HEK293 (cell line): ENCODE data around the gene TMEM150A.

Source experiments
- CTCF ChIA-PET: fragments of 350-600 bp; formaldehyde crosslinking; extraction: SDS; loops from one replicate; lab custom pipeline; 2021; ENCODE audit warnings: antibody characterized with exemption; lab: Yijun Ruan, JAX
- POLR2A ChIA-PET: fragments of 300-600 bp; formaldehyde crosslinking; extraction: SDS; loops from one replicate; lab custom pipeline; 2020; ENCODE audit warnings: antibody characterized with exemption, inconsistent platforms; lab: Yijun Ruan, JAX
- H3K27ac ChIP-seq: fragments of 200-500 bp; sonication (Bioruptor generic); 2 replicates; pipeline ENCODE4 v1.5.1; 2014; ENCODE audit warnings: low read depth, low read length, control low read depth, inconsistent platforms; ENCODE audit errors: extremely low read depth
- H3K36me3 ChIP-seq, 2 experiments: fragments of 200-500 bp in 1 of 2; sonication (Bioruptor generic) in 1 of 2; 1 replicate in 1 of 2; 2 replicates in 1 of 2; pipeline ENCODE4 v1.5.1; 2014 to 2017; ENCODE audit warnings: inconsistent platforms in 2 of 2, low read length in 2 of 2; ENCODE audit not compliant: control insufficient read depth in 2 of 2, insufficient read depth in 1 of 2
- H3K4me1 ChIP-seq: fragments of 200-500 bp; sonication (Bioruptor generic); 2 replicates; pipeline ENCODE4 v1.5.1; 2014; ENCODE audit warnings: mild to moderate bottlenecking, low read length, inconsistent platforms; ENCODE audit not compliant: control insufficient read depth, insufficient read depth
- H3K4me3 ChIP-seq: 2 replicates; pipeline ENCODE4 v1.5.1; 2011; ENCODE audit warnings: low read depth, mild to moderate bottlenecking, control low read depth, low read length, moderate library complexity
- H3K9me3 ChIP-seq: fragments of 200-500 bp; sonication (Bioruptor generic); 2 replicates; pipeline ENCODE4 v1.5.1; 2014; ENCODE audit warnings: low read depth, low read length, inconsistent platforms; ENCODE audit not compliant: control insufficient read depth, insufficient read depth
- BCL11A ChIP-seq: fragments of 450-650 bp; formaldehyde crosslinking; IDR thresholded peaks from 2 replicates; pipeline ENCODE4 v1.5.1; 2016; ENCODE audit warnings: low read depth, missing biosample characterization, missing genetic modification characterization
- GLI2 ChIP-seq: fragments of 450-650 bp; formaldehyde crosslinking; IDR thresholded peaks from 2 replicates; pipeline ENCODE4; 2017; ENCODE audit warnings: missing biosample characterization, missing genetic modification characterization, low read depth, borderline replicate concordance
- IKZF3 ChIP-seq: fragments of 450-650 bp; IDR thresholded peaks from 2 replicates; pipeline ENCODE4 v1.5.0; 2018; ENCODE audit warnings: missing biosample characterization, mild to moderate bottlenecking, missing genetic modification characterization, moderate library complexity
- KLF1 ChIP-seq: fragments of 450-650 bp; formaldehyde crosslinking; IDR thresholded peaks from 2 replicates; pipeline ENCODE4 v1.5.1; 2016; ENCODE audit warnings: missing biosample characterization, missing genetic modification characterization
- KLF17 ChIP-seq: fragments of 450-650 bp; formaldehyde crosslinking; IDR thresholded peaks from 2 replicates; pipeline ENCODE4 v1.5.1; 2016; ENCODE audit warnings: missing biosample characterization, missing genetic modification characterization
- MEIS1 ChIP-seq: sonication (generic); formaldehyde crosslinking; IDR thresholded peaks from 2 replicates; pipeline ENCODE4 v1.8.1; 2022; ENCODE audit warnings: missing genetic modification reagents, mild to moderate bottlenecking, borderline replicate concordance
- PRDM10 ChIP-seq: fragments of 450-650 bp; formaldehyde crosslinking; IDR thresholded peaks from 2 replicates; pipeline ENCODE4 v1.5.1; 2016; ENCODE audit warnings: missing biosample characterization, missing genetic modification characterization
- SALL2 ChIP-seq: fragments of 450-650 bp; formaldehyde crosslinking; IDR thresholded peaks from 2 replicates; pipeline ENCODE4 v1.5.0; 2017; ENCODE audit warnings: missing biosample characterization, mild to moderate bottlenecking, missing genetic modification characterization, borderline replicate concordance
- ZBTB26 ChIP-seq: fragments of 450-650 bp; formaldehyde crosslinking; optimal IDR thresholded peaks from 2 replicates; pipeline ENCODE3; 2016; ENCODE audit warnings: missing biosample characterization, mild to moderate bottlenecking, missing genetic modification characterization
- ZNF121 ChIP-seq: fragments of 450-650 bp; formaldehyde crosslinking; IDR thresholded peaks from 2 replicates; pipeline ENCODE4 v1.5.1; 2016; ENCODE audit warnings: missing biosample characterization, missing genetic modification characterization
- ZNF24 ChIP-seq: fragments of 450-650 bp; formaldehyde crosslinking; IDR thresholded peaks from 2 replicates; pipeline ENCODE4 v1.5.1; 2016; ENCODE audit warnings: missing biosample characterization, missing genetic modification characterization
- ZNF311 ChIP-seq: fragments of 450-650 bp; formaldehyde crosslinking; IDR thresholded peaks from 2 replicates; pipeline ENCODE4 v1.5.1; 2017; ENCODE audit warnings: missing biosample characterization, missing genetic modification characterization, borderline replicate concordance
- ZNF335 ChIP-seq: fragments of 450-650 bp; formaldehyde crosslinking; conservative IDR thresholded peaks from 2 replicates; pipeline ENCODE4 v1.5.1; 2016; ENCODE audit warnings: missing biosample characterization, missing genetic modification characterization
- ZNF394 ChIP-seq: fragments of 450-650 bp; formaldehyde crosslinking; IDR thresholded peaks from 2 replicates; pipeline ENCODE4 v1.5.1; 2016; ENCODE audit warnings: missing biosample characterization, missing genetic modification characterization, mild to moderate bottlenecking, moderate library complexity, borderline replicate concordance
- ZNF449 ChIP-seq: fragments of 450-650 bp; formaldehyde crosslinking; IDR thresholded peaks from 2 replicates; pipeline ENCODE4 v1.5.1; 2017; ENCODE audit warnings: missing biosample characterization, mild to moderate bottlenecking, missing genetic modification characterization, moderate library complexity
- ZNF488 ChIP-seq: fragments of 450-650 bp; formaldehyde crosslinking; IDR thresholded peaks from 2 replicates; pipeline ENCODE4 v1.5.1; 2016; ENCODE audit warnings: missing biosample characterization, missing genetic modification characterization
- ZNF501 ChIP-seq: fragments of 450-650 bp; formaldehyde crosslinking; IDR thresholded peaks from 2 replicates; pipeline ENCODE4 v1.5.1; 2016; ENCODE audit warnings: missing biosample characterization, missing genetic modification characterization
- ZNF621 ChIP-seq: fragments of 450-650 bp; formaldehyde crosslinking; IDR thresholded peaks from 2 replicates; pipeline ENCODE4 v1.5.1; 2017; ENCODE audit warnings: missing biosample characterization, missing genetic modification characterization
- ZNF654 ChIP-seq: fragments of 450-650 bp; formaldehyde crosslinking; IDR thresholded peaks from 2 replicates; pipeline ENCODE4 v1.5.1; 2016; ENCODE audit warnings: low read depth, missing biosample characterization, missing genetic modification characterization
- ZNF677 ChIP-seq: fragments of 450-650 bp; IDR thresholded peaks from 2 replicates; pipeline ENCODE4 v1.5.0; 2018; ENCODE audit warnings: missing biosample characterization, mild to moderate bottlenecking, missing genetic modification characterization, moderate library complexity
- ZNF776 ChIP-seq: fragments of 450-650 bp; formaldehyde crosslinking; IDR thresholded peaks from 2 replicates; pipeline ENCODE4 v1.5.0; 2017; ENCODE audit warnings: missing biosample characterization, missing genetic modification characterization, borderline replicate concordance

TMEM150A gene

DNA sequence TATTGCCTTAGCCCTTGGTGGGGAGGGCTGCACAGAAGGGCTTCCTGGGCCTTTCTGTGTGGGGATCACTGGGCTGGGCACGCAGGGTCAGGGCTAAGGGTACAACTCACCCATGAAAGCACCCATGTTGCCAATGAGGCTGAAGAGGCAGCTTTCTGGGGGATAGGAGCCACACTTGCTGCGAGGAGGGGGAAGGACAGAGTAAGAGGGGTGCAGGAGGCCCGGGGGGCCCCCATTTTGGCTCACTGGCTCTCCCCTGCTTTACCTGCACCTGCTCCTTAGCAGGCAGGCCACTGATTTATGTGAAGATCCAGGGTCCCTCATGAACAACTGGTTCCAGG lies 2.3 kb downstream of the TMEM150A start:
- no peak for TF ChIP-seq ZNF394 (tag by site-specific recombination)
- TF ChIP-seq ZNF501: no peak
- TF ChIP-seq ZBTB26 (tag by site-specific recombination): no peak
- TF ChIP-seq ZNF654 (tag by site-specific recombination): no peak
- TF ChIP-seq KLF17 (tag by site-specific recombination): no peak
- no peak for TF ChIP-seq GLI2 (tag by site-specific recombination)
- TF ChIP-seq ZNF311 (tag by site-specific recombination): no peak
- TF ChIP-seq KLF1 (tag by site-specific recombination): no peak
- TF ChIP-seq ZNF621: no peak
- no peak for TF ChIP-seq ZNF335 (tag by site-specific recombination)
- no peak for TF ChIP-seq BCL11A (tag by site-specific recombination)
- no peak for TF ChIP-seq IKZF3
- TF ChIP-seq MEIS1 (CRISPR knock-in tag): no peak
- TF ChIP-seq ZNF24 (tag by site-specific recombination): no peak
- no peak for TF ChIP-seq SALL2 (tag by site-specific recombination)
- TF ChIP-seq ZNF449 (tag by site-specific recombination): no peak
- Histone ChIP-seq H3K4me3 (no peak overlapping the region), H3K4me1 (0 out of 2 replicates have a peak, but pooled peaks cover 5% of the 10 kb centered on the region), H3K9me3 (no peaks in the 10 kb centered on the region), H3K36me3 (peaks cover 7 to 35% of the 10 kb centered on the region in 2 experiments; a peak in 2 of 3 replicates), H3K27ac (no peak overlapping the region; the same call in 1 of the 2 replicates)
- ChIA-PET CTCF (interaction anchor here (1.1 kb wide), 1 partner anchor 52 kb away, joined by 3 read pairs; no protein-coding TSS in a partner anchor), POLR2A (interaction anchor here (1.1 to 1.6 kb wide), 2 partner anchors 22 to 44 kb away, joined by 3 read pairs; no protein-coding TSS in a partner anchor)

DNA sequence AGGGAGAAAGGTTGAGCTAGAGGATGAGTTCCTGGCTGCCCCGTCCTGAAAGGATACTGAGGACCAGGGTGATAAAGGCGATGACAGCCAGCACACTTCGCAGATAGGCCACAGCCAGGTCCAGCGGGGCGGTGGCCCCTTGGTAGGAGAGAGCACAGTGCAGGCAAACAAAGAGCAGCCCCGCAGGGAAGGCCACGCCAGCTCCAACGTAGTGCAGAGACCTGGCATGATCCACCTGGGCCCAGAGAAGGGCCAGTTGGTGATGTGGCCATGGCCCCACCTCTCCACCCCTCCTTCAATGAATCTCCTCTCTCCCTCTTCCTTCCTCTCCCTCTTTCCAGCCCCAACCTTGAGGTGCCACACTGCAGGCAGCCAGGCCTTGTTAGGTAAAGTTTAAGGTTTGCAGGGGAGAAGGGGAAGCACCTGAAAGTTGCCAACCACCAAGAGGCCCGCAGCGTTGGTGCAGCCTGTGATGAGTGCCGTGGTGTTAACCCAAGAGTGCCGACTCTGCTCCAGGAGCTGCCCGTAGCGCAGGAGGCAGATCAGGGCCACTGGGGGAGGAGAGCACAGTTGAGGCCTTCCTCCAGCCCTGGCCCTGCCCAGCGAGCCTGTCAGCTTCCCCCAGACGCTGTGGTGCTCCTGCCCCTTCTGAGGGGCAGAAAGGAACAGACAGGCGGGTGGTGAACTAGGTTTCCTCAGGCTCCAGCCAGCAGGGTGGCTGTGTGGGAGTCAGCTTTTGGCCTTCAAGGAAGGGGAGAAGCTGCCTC lies 2.8 kb downstream of the TMEM150A start:
- TF ChIP-seq ZNF488 (tag by site-specific recombination) (no peak), ZNF776 (tag by site-specific recombination) (no peak), ZNF121 (tag by site-specific recombination) (no peak), ZNF677 (tag by site-specific recombination) (no peak), PRDM10 (tag by site-specific recombination) (0 out of 2 replicates have a peak, but pooled peaks have one; percentile 16)
- no peaks in the 10 kb centered on the region for H3K9me3 ChIP-seq
- H3K4me3 ChIP-seq: no peak overlapping the region
- peaks cover 7 to 35% of the 10 kb centered on the region in 2 experiments; a peak in 2 of 3 replicates for H3K36me3 ChIP-seq
- CTCF ChIA-PET: interaction anchor here (0.6 to 1.1 kb wide), 2 partner anchors 51 to 144 kb away, joined by 3 to 4 read pairs; no protein-coding TSS in a partner anchor
- 0 out of 2 replicates have a peak, but pooled peaks cover 5% of the 10 kb centered on the region for H3K4me1 ChIP-seq
- H3K27ac ChIP-seq: no peak overlapping the region; the same call in 1 of the 2 replicates
- POLR2A ChIA-PET: interaction anchor here (1.0 to 1.1 kb wide), 2 partner anchors 16 to 22 kb away, joined by 3 read pairs; no protein-coding TSS in a partner anchor
